ENCODE measurements around the gene CLMN. TPM values are rescaled to one million over a fixed set of nuclear protein-coding genes. Genes with fewer than 3 reads are reported as not detected.

The CLMN gene
- total RNA-seq, 1 donor from 2014 or later = 25.3 TPM

- H3K4me3 Mint-ChIP-seq (ENCODE audit: low read depth) = no peak overlapping the region
- TF ChIP-seq CTCF (IDR thresholded peaks at IDR 0.05; ENCODE audit: unreplicated experiment) = no peak
- H3K27me3 Mint-ChIP-seq = peaks cover 51% of the 10 kb centered on the region
- peaks cover 10% of the 10 kb centered on the region for H3K36me3 Mint-ChIP-seq (ENCODE audit: insufficient read depth)
- H3K27ac Mint-ChIP-seq = no peak overlapping the region
- H3K4me1 Mint-ChIP-seq (ENCODE audit: low read depth) = peaks cover 26% of the 10 kb centered on the region
- peaks cover 9% of the 10 kb centered on the region for H3K9me3 Mint-ChIP-seq (ENCODE audit: low read depth)
- no peak for DNase-seq (ENCODE audit: low spot score, unreplicated experiment)
Measured at GRCh38 chr14:95300002-95300696, 19.6 kb downstream of the CLMN start.

GRCh38 chr14:95299271-95299670, 20.4 kb downstream of the CLMN start:
- Mint-ChIP-seq H3K9me3 (ENCODE audit: low read depth) (peaks cover 10% of the 10 kb centered on the region), H3K27ac (no peak overlapping the region), H3K4me1 (ENCODE audit: low read depth) (peaks cover 31% of the 10 kb centered on the region), H3K27me3 (peaks cover 43% of the 10 kb centered on the region), H3K4me3 (ENCODE audit: low read depth) (no peak overlapping the region), H3K36me3 (ENCODE audit: insufficient read depth) (peaks cover 11% of the 10 kb centered on the region)
- DNase-seq (ENCODE audit: low spot score, unreplicated experiment) = no peak
- no peak for TF ChIP-seq CTCF (IDR thresholded peaks at IDR 0.05; ENCODE audit: unreplicated experiment)

- H3K4me1 Mint-ChIP-seq (ENCODE audit: low read depth) = peaks cover 33% of the 10 kb centered on the region
- H3K9me3 Mint-ChIP-seq (ENCODE audit: low read depth) = peaks cover 10% of the 10 kb centered on the region
- H3K4me3 Mint-ChIP-seq (ENCODE audit: low read depth) = no peak overlapping the region
- H3K27ac Mint-ChIP-seq = no peak overlapping the region
- peaks cover 11% of the 10 kb centered on the region for H3K36me3 Mint-ChIP-seq (ENCODE audit: insufficient read depth)
- no peak for TF ChIP-seq CTCF (IDR thresholded peaks at IDR 0.05; ENCODE audit: unreplicated experiment)
- DNase-seq (ENCODE audit: low spot score, unreplicated experiment) = no peak
- peaks cover 38% of the 10 kb centered on the region for H3K27me3 Mint-ChIP-seq
Measured at GRCh38 chr14:95297832-95298231, 21.9 kb downstream of the CLMN start.

- Mint-ChIP-seq H3K27me3 (peaks cover 36% of the 10 kb centered on the region), H3K36me3 (ENCODE audit: insufficient read depth) (peaks cover 11% of the 10 kb centered on the region), H3K4me3 (ENCODE audit: low read depth) (no peak overlapping the region), H3K4me1 (ENCODE audit: low read depth) (peaks cover 33% of the 10 kb centered on the region), H3K9me3 (ENCODE audit: low read depth) (peaks cover 10% of the 10 kb centered on the region), H3K27ac (no peak overlapping the region)
- TF ChIP-seq CTCF (IDR thresholded peaks at IDR 0.05; ENCODE audit: unreplicated experiment) = no peak
- no peak for DNase-seq (ENCODE audit: low spot score, unreplicated experiment)
Measured at GRCh38 chr14:95296966-95297365, 22.7 kb downstream of the CLMN start.

- Mint-ChIP-seq H3K9me3 (ENCODE audit: low read depth) (peaks cover 10% of the 10 kb centered on the region), H3K27ac (peak overlapping the region; percentile 82), H3K36me3 (ENCODE audit: insufficient read depth) (peaks cover 11% of the 10 kb centered on the region), H3K4me1 (ENCODE audit: low read depth) (peaks cover 31% of the 10 kb centered on the region), H3K4me3 (ENCODE audit: low read depth) (no peak overlapping the region), H3K27me3 (peaks cover 31% of the 10 kb centered on the region)
- no peak for DNase-seq (ENCODE audit: low spot score, unreplicated experiment)
- no peak for TF ChIP-seq CTCF (IDR thresholded peaks at IDR 0.05; ENCODE audit: unreplicated experiment)
Measured at GRCh38 chr14:95295600-95296376, 23.9 kb downstream of the CLMN start.
